Measurements from ENCODE around the gene CRISPLD2.

DNA sequence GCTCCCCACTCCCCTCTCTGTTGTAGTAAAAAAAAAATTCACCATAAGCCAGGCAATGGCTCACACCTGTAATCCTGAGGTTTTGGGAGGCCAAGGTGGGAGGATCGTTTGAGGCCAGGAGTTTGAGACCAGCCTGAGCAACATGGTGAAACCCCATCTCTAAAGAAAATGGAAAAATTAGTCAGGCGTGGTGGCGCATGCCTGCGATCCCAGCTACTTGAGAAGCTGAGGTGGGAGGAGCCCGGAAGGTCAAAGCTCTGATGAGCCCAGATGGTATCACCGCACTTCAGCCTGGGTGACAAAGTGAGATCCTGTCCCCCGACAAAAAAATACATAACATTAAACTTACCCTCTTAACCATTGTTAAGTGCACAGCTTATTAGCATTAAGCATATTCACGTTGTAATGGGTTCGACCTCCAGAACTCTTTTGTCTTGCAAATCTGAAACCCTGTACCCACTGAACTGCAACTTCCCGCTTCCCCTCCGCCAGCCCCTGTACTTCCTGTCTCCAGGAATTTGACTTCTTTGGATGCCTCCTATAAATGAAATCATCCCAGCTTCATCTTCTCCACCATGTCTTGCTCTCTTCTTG lies 66.8 kb downstream of the CRISPLD2 start:
- TF ChIP-seq CTCF (conservative IDR thresholded peaks at IDR 0.05; ENCODE audit: low read length) (no peak), EZH2phosphoT487 (IDR thresholded peaks at IDR 0.05; ENCODE audit: borderline replicate concordance) (no peak)

Measured in Loucy (cell line).